ENCODE data around the gene NR2F2.

- no peak for TF ChIP-seq POLR2A (IDR thresholded peaks at IDR 0.05; ENCODE audit: low read depth, low read length)
- no peak for TF ChIP-seq POU2F2 (IDR thresholded peaks at IDR 0.05; ENCODE audit: low read depth, low read length)
- no peak for TF ChIP-seq TAF1 (IDR thresholded peaks at IDR 0.05; ENCODE audit: low read depth, low read length)
Observed at GRCh38 chr15:96359616-96360521, 29.4 kb downstream of the NR2F2 start.
